Measurements from ENCODE around the gene VSX1.

The VSX1 gene

DNA sequence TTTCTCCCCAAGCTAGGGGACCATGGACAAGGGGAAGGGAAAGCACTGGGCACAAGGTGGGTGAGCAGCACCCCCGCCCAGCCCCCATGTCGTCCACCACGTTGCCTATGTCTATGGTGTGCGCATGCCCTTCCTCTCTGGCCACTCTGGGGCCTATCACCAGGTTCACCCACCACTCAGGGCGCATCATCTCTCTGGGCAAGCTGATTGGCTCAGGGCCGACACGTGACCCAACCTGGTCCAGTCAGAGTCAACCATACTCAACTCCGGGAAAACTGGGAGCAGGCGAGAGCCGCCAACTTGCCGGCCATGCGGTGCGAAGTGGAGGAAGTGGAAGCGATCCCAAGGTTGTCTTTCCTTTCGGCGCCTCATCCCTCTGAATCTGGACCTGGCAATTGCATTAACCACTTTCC lies 49.9 kb downstream of the VSX1 start:
- 93 to 95% methylated on average over 16 of the region's 16 CpGs for WGBS, 2 experiments
- H3K4me3 ChIP-seq (ENCODE audit: insufficient read depth, low read depth, low read length): no peak overlapping the region
- peaks cover 5% of the 10 kb centered on the region for H3K4me1 ChIP-seq (ENCODE audit: control insufficient read depth, insufficient read depth, low read length)
- H3K9me3 ChIP-seq (ENCODE audit: control insufficient read depth, low read length): no peaks in the 10 kb centered on the region
- no peaks in the 10 kb centered on the region for H3K27me3 ChIP-seq (ENCODE audit: control insufficient read depth, insufficient read depth, low read length, poor library complexity, severe bottlenecking)
- peak overlapping the region; percentile 72 for H3K27ac ChIP-seq (ENCODE audit: insufficient read depth, low read depth, low read length, poor library complexity, severe bottlenecking)
- no peaks in the 10 kb centered on the region for H3K36me3 ChIP-seq (ENCODE audit: control insufficient read depth, insufficient read depth, low read length)

DNA sequence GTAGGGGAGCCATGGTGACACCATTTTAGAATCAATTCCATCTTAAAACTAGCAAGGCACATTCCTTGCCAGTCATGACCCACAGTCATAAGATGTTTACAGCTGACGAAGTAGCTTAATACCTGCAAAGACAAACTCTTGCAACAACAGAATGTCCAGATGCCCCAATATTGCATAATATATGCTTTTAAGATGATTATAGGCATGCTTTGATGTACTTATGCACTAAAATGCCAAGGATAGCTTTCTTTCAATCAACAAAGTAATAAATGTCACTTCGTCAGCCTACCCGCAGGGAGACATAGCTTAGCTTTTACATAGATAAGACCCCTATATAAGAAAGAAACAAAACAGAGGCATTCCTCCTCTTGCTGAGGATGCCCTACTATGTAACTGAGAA lies 50.7 kb downstream of the VSX1 start:
- Histone ChIP-seq H3K27me3 (ENCODE audit: control insufficient read depth, insufficient read depth, low read length, poor library complexity, severe bottlenecking) (no peaks in the 10 kb centered on the region), H3K9me3 (ENCODE audit: control insufficient read depth, low read length) (no peaks in the 10 kb centered on the region), H3K4me3 (ENCODE audit: insufficient read depth, low read depth, low read length) (no peak overlapping the region), H3K4me1 (ENCODE audit: control insufficient read depth, insufficient read depth, low read length) (peaks cover 5% of the 10 kb centered on the region), H3K36me3 (ENCODE audit: control insufficient read depth, insufficient read depth, low read length) (no peaks in the 10 kb centered on the region), H3K27ac (ENCODE audit: insufficient read depth, low read depth, low read length, poor library complexity, severe bottlenecking) (no peak overlapping the region)
- 78 to 80% methylated on average over 3 of the region's 3 CpGs for WGBS, 2 experiments

DNA sequence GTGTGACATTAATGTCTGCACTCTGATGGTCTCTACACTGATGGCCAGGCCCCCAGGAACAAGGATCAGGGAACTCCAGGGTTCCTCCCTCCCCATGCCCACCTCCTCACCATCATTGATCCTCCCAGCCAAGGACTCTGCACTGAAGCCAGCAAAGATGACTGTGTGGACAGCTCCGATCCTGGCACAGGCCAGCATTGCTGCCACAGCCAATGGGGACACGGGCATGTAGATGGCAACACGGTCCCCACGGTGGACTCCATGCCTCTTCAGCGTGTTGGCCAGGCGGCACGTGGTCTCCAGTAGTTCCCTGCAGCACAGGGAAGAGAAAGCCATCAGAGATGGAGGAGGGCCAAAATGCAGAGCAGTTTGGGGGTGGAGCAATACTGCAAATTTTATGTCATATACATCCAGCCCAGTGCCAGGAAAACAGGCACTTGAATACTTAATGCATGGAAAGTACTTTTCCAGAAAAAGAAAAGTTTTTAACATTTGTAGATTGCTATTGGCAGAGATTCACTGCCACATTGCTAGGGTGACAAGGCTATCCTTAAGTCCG lies 51.2 kb downstream of the VSX1 start:
- H3K27ac ChIP-seq (ENCODE audit: insufficient read depth, low read depth, low read length, poor library complexity, severe bottlenecking): no peak overlapping the region
- H3K27me3 ChIP-seq (ENCODE audit: control insufficient read depth, insufficient read depth, low read length, poor library complexity, severe bottlenecking): no peaks in the 10 kb centered on the region
- H3K9me3 ChIP-seq (ENCODE audit: control insufficient read depth, low read length): no peaks in the 10 kb centered on the region
- H3K36me3 ChIP-seq (ENCODE audit: control insufficient read depth, insufficient read depth, low read length): no peaks in the 10 kb centered on the region
- peaks cover 5% of the 10 kb centered on the region for H3K4me1 ChIP-seq (ENCODE audit: control insufficient read depth, insufficient read depth, low read length)
- H3K4me3 ChIP-seq (ENCODE audit: insufficient read depth, low read depth, low read length): no peak overlapping the region
- WGBS, 2 experiments: 93 to 94% methylated on average over 8 of the region's 8 CpGs

DNA sequence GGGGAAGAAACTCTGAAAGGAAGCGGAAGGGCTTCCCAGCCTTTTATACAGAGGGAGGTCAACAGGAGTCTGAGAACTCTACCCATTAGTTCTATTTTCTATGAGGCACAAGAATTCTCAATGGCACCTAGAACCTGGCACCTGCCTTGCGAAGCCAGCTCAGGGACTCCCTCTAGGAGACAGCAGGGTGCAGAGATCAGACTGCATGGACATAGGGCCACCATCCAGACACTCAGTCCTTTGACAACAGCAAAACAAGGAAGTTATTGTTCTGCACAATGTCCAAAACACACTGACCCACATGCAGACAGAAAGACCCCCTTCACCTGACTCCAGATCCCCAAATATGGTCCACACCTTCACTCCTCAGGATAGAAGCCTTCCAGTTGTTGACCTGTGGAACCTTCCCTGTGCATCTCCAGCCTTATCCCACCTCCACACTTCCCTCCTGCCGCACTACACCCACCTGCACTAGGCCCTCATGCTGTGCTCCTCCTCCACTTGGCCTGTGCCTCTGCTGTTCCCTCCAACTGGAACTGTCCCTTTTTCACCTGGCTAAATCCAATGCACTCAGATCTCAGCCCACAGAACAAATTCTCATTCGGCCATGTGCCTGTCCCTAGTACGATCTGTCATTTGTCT lies 51.8 kb downstream of the VSX1 start:
- no peaks in the 10 kb centered on the region for H3K27me3 ChIP-seq (ENCODE audit: control insufficient read depth, insufficient read depth, low read length, poor library complexity, severe bottlenecking)
- H3K9me3 ChIP-seq (ENCODE audit: control insufficient read depth, low read length): no peaks in the 10 kb centered on the region
- H3K4me3 ChIP-seq (ENCODE audit: insufficient read depth, low read depth, low read length): no peak overlapping the region
- H3K4me1 ChIP-seq (ENCODE audit: control insufficient read depth, insufficient read depth, low read length): peaks cover 5% of the 10 kb centered on the region
- no peaks in the 10 kb centered on the region for H3K36me3 ChIP-seq (ENCODE audit: control insufficient read depth, insufficient read depth, low read length)
- WGBS, 2 experiments: 92 to 97% methylated on average over 5 of the region's 5 CpGs
- no peak overlapping the region for H3K27ac ChIP-seq (ENCODE audit: insufficient read depth, low read depth, low read length, poor library complexity, severe bottlenecking)

DNA sequence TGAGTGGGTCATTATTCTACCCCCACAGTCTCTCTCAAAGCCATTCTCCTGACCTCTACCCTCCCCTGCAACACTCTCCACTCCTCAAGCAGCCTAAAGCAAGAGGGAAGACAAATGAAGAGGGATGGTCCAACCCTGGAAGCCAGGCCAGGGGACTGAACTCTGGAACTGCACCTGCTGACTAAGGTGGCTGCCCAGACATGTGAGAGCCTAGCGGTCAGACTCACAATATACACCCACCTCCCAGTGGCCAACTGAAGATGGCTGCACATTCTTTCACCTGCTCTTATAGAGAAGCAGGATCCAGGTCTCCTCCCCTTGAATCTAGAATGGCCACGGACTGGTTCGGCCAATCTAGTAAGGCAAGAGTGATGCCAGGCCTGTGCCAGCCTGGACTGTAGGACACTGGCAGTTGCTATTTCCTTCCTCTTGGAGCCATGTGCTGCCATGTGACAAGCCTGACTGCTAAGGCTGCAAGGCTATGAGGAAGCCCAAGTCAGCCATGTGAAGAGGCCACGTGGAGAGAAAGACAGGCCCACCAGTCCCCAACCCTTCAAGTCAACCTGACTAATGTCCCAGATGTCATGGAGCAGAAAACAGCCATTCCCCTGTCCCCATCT lies 55.8 kb downstream of the VSX1 start:
- H3K27me3 ChIP-seq (ENCODE audit: control insufficient read depth, insufficient read depth, low read length, poor library complexity, severe bottlenecking): no peaks in the 10 kb centered on the region
- no peaks in the 10 kb centered on the region for H3K36me3 ChIP-seq (ENCODE audit: control insufficient read depth, insufficient read depth, low read length)
- WGBS, 2 experiments: 92 to 95% methylated on average over 4 of the region's 4 CpGs
- H3K9me3 ChIP-seq (ENCODE audit: control insufficient read depth, low read length): no peaks in the 10 kb centered on the region
- H3K4me1 ChIP-seq (ENCODE audit: control insufficient read depth, insufficient read depth, low read length): no peaks in the 10 kb centered on the region
- H3K27ac ChIP-seq (ENCODE audit: insufficient read depth, low read depth, low read length, poor library complexity, severe bottlenecking): no peak overlapping the region
- H3K4me3 ChIP-seq (ENCODE audit: insufficient read depth, low read depth, low read length): no peak overlapping the region

Measured in ectodermal cell (in vitro differentiated cells).